SW480 (cell line): ENCODE results near the gene UBR3.
"Not testable (repeated sequence)": the region's sequence is repeated elsewhere in the genome, so short reads cannot be mapped to it uniquely, and the experiment has no call there.

Source experiments
- DNase-seq: peaks from one replicate; pipeline ENCODE4 v3.0.0-alpha.2; 2016; ENCODE audit warnings: low spot score

UBR3 gene

DNA sequence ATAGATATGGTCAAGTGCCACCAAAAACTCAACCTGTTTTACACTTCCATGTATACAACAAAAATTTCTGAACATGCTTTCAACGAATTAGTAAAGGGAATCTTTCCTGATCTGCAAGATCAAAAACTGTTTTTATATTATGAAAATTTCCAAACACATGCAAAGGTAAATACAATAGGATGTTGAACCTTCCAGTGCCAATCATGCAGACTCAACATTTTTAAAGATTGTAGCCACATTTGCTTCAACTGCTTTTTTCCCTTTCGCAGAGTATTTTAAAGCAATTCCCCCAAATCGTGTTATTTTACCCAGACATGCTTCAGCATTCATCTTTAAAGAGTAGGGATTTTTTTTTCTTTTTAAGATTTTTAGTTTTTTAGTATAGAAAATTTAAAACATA, 40.3 kb downstream of the UBR3 start:
- DNase-seq = no peak

DNA sequence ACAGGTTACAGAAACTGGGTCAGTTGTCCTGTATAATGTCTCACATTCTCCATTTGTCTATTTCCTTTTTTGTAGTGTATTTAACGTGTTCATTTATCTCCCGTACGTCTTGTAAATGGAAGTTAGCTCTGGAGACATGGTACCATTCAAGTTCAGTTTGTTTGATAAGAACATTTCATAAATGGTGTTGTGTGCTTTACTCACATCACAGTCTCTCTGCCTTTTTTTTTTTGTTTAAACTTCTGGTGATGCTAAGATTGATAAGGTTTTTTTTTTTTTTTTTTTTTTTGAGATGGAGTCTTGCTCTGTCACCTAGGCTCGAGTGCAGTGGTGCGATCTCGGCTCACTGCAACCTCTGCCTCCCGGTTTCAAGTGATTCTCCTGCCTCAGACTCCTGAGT, 41.7 kb downstream of the UBR3 start:
- no peak for DNase-seq

DNA sequence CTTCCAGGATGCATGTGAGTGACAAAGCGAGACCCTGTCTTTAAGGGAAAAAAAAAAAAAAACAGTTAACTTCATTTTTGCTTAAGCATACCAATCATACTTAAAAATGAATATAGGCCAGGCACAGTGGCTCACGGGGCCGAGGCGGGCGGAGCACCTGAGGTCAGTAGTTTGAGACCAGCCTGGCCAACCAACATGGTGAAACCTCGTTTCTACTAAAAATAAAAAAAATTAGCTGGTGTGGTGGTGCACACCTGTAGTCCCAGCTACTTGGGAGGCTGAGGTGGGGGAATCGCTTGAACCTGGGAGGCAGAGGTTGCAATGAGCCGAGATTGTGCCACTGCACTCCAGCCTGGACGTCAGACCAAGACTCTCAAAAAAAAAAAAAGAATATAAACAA, 44.1 kb downstream of the UBR3 start:
- DNase-seq = not testable (repeated sequence)

DNA sequence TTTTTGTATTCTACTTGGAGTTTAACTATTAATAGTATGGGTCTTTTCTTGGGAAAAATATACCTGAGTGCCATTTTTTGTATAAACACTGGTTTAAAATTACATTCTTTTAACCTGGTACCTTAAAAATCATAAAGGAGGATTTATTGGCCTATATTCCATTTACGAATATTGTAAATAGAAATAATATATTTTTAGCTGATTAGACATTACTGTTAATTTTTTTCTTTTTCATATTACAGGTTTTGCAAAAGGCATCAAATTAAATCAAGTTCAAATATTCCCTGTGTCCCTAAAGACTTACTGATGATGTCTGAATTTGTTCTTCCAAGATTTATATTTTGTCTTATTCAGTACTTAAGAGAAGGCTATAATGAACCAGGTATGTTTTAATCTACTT, 44.7 kb downstream of the UBR3 start:
- DNase-seq = no peak

DNA sequence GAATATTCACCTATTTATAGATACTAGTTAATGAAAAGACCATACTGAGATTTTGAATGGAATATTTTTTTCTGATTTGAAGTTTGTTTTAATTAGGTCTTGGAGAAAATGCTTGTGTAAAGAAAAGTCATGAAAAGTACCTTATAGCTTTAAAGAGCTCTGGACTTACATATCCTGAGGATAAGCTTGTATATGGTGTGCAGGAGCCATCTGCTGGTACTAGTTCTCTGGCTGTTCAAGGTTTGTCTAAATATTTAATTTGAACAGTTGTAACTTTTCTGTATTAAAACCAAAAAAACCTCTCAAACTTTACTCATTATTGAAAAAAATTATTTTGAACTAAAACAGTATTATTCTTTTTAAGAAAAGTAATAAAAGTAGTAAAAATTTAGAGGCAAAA, 50.1 kb downstream of the UBR3 start:
- peak; percentile 25 for DNase-seq

DNA sequence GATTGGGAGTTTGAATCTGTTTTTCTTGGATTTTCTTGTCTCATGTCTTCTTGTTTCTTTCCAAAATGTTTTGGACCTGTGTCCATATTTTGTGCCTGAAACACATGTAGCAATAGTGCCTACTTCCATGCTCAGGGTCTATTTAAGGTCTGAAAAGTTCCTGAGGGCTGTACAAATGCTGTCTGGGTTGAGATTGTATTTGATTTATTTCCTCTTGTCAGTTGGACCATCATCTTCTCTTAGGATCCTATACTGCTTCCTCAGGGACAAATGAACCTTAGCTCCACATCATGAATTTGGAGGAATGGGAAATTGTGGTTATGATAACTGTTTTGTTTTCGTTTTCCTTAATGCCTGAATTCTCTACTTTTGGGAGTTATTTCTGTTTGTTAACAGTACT, 59.9 kb downstream of the UBR3 start:
- DNase-seq = no peak

DNA sequence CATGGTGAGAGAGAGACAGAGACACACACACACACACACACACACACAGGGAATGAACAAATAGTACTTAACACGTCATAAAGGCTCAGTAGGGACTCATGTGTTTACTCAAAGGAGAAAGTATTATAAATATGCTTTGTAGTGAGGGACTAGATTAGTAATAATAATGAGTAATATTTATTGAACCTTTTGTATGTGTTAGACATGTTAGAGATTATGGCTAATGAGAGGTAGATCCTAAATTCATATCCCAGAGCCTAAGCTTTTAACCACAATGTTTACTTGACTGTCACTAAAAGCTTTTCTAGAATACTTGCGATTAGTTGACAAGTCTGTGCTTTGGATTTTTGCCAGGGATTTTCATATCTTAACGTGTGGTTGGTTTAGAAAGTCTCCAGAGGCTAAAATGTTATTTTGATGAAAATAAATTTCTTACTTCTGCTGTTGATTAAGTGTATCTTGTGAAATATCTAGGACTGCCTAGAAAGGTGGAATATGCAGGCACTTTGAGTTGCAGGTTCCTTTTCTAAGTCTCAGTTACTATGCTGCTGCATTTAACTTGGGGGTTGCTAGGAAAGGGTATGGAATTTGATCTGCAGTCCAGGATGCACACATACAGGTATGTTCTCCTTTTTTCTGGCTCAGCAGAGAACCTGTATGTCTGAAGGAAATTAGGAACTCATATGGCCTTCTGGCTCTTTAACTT, 64.5 kb downstream of the UBR3 start:
- DNase-seq = peak; percentile 9

DNA sequence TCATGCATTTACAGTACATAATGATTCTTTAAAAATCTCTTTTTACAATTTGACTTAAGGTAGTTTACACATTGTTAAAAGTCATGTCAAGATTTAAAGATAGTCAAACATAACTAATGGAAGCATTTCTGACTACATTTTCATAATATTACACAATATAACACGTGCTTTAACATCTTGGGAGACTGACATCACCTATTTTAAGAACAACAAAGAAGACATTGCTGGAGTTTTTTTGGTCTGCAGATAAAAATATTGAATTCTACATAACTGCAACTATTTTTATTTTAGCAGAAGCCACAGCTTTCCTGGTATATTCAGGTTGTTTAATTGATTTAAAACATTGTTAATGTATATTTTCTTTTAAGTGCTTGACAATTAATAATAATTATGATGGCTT, 65.7 kb downstream of the UBR3 start:
- no peak for DNase-seq

DNA sequence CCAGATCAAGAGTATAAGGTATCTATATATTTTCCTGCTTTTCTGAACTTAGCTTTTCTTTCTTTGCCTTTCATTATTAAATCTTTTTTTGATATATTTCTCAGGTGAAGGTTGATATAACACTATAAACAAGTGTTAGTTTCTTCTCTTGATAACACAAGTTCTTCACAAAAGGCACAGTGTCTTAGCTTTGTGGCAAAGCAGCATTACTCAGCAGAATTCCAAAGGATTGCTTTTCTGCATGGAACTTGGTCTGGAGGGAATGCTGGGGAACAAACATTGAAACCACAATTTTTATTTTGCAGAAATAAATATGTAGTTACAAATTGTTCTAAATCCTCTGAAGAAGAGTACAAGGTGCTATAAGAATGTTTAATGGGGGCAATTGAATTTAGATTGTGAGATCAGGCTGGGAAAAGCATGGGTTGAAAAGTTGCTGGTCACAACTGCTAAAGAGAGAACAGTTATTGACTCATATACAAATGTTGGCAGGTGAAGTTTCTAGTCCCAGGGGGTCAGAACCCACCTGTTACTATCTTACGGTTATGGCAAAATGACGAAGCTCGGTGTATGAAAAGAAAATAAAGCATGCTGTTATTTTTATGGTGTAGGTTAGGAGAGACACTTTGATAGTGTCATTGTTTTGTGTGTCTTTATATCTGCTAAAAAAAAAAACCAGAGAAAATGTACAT, 68.2 kb downstream of the UBR3 start:
- no peak for DNase-seq

DNA sequence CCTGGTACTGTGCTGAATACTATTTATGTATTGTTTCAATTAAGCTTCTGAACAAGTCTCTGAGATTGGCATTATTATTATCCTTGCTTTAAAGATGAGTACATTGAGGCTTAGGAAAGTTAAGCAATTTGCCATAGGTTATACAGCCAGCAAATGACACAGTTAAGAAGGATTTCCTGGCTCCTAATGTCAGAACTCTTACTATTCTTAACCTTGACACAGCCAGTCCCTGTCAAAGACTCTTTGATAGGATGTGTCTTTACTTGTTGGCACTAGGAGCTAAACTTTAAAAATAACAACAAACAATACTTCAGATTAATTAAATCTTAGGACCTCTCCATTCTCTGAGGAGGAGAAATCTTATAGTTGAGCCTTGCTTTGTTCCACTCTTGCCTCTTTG, 70.6 kb downstream of the UBR3 start:
- DNase-seq = no peak

DNA sequence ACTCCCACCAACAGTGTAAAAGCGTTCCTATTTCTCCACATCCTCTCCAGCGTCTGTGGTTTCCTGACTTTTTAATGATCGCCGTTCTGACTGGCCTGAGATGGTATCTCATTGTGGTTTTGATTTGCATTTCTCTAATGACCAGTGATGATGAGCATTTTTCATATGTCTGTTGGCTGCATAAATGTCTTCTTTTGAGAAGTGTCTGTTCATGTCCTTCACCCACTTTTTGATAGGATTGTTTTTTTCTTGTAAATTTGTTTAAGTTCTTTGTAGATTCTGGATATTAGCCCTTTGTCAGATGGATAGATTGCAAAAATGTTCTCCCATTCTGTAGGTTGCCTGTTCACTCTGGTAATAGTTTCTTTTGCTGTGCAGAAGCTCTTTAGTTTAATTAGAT, 72.8 kb downstream of the UBR3 start:
- DNase-seq = not testable (repeated sequence)

DNA sequence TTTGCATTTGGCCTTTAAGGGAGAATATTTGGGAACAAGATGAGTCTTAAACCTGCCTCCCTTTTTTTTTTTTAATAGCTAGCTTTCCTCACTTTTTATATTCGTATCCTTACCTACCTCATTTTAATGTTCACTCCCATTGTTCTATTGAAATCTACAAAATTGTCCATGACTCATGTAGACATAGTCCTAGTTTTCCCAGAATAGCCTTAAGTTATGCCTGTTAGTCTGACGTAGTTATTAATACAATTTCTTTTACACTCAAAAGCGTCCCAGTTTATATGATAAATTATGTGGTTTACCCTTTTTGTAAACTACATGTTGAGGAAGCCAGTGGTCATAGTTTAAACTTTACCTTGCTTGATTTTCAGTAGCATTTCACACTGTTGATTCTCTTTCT, 73.4 kb downstream of the UBR3 start:
- no peak for DNase-seq

DNA sequence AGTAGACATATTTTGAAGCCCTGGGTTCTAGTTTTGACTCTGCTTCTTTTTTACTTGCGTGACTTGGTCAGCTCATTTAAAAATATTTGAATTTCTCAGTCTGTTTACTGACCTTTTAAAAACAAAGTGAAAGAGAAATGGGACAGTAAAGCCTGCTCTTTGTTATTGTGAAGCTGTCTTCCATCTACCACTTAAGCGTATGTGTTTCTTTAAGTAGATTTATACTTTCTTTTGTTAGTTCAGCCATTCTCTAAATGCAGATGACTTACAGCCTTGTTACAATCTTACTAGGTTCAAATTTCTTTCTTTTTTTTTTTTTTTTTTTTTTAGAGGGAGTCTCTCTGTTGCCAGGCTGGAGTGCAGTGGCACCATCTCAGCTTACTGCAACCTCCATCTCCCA, 79.5 kb downstream of the UBR3 start:
- DNase-seq = no peak

DNA sequence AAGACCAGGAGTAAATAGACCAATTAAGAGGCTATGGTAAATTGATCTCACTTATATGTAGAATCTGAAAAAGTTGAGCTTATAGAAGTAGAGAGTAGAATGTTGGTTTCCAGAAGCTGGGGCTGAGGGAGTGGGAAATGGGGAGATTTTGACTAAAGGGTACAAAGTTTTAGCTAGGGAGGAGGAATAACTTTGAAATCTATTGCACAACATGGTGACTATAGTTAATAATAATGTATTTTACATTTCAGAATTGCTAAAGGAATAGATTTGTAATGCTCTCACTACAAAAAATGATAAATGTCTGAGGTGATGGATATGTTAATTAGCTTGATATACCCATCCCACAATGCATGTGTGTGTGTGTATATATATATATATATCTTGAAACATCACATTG, 82.1 kb downstream of the UBR3 start:
- DNase-seq = no peak

DNA sequence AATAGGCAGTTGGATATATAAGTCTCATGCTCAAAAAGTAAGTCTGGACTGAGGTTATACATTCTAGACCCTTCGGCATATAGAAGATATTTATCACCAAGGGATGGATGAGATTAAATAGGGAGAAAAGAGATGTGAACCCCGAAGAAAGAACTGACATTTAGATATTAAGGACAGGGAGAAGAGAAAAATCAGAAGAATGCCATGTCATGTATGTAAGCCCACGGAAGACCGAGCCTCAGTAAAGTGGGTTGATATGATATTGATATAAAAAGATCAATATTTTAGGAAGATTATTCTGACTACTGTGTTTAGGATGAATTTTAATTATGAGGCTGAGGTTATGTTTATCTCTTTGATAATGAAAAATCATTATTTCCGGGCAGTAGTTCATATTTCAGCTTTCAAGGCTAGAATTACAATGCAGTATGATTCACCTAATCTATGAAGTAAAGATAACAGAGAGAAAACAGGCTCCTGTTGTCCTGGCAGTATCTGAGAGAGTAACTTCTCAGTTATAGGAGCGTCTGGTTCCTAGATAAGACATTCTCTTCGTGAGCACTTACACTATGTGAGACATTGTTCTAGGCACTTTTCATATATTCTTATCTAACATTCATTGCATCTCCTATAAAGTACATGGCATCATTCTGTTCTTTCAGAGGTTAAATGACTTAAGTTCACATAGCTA, 83.0 kb downstream of the UBR3 start:
- DNase-seq = no peak

DNA sequence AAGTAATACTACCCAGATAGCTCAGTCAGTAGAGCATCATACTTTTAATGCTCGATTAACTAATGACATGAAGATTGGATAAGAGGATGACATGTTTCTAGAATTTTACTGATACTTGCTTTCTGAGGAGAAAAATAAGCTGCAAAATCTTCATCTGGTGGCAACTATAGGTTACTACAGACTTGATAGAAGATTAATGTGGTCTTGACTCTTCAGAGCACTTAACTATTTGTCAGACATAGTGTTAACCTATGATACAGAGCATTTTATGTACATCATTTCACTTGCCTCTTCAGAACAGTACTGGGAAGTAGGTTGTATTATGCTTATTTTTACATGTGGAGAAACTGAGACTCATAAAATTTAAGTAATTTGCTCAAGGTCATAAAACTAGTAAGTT, 83.9 kb downstream of the UBR3 start:
- no peak for DNase-seq

DNA sequence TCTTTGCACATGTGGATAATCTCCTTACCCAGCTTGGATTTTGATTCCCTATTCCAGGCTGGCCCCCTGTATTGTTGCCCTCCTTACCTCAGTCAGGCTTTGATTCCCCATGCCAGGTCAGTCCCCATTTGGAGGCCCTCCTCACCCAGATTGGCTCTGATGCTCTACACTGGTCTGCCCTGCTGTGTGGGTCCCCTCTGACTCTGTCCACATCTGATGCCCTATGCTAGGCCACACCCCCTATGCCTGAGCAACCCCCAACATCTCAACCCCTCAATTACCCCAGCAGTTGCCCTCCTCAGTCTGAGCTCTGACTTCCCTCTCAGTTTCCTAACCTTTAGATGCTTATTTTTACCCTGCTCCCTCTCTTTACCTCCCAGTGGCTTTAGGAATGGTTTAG, 89.4 kb downstream of the UBR3 start:
- DNase-seq = no peak

DNA sequence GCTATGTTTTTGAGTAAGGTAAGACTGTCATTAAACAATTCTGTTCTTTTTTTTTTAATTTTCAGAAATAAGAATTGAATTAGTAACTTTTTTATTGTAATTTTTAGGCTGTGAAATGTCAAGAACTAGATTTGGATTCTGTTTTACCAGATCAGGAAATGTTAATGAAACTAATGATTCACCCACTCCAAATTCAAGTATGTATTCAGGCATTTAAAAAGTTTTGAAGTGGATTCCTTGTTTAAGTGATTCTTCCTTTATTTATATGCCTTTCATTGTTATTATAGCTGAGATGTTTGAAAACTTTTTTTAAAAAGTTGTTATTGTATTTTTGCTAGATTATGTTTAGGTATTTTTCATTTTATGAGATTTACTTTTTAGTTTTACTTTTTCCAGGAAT, 96.7 kb downstream of the UBR3 start:
- DNase-seq = no peak

DNA sequence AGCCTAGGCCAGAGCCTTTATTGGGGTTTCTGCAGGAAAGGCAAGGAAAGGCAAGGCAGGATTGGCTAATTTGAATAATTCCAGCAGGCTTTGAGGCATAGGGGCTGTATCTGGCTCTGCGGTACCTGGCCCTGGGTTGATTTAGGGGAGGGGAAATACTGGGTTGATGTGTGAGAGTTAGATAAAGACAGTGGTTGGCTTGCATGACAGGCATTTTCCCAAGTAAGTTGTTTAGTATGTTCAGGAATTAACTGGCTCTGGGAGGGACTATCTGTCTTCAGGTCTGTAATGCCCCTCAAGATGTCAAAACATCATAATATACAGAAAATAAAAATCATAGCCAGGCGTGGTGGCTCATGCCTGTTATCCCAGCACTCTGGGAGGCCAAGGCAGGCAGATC, 98.7 kb downstream of the UBR3 start:
- no peak for DNase-seq

DNA sequence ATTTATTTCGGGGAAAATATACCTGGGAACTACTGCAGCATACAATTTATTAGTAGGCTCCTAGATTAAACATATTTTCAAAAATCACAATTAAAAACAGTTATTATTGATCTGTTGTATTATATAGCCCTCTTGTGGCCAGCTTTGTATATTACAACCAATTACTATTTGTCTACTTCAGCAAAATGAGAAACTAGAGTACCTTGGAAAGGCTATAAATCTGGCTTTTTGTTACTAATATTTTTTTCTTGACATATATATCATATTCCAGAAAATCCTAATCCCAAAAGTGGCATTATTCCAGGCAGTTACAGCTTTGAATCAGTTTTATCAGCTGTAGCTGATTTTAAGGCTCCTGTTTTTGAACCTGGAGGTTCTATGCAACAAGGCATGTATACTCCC, 101.2 kb downstream of the UBR3 start:
- peak; percentile 43 for DNase-seq

DNA sequence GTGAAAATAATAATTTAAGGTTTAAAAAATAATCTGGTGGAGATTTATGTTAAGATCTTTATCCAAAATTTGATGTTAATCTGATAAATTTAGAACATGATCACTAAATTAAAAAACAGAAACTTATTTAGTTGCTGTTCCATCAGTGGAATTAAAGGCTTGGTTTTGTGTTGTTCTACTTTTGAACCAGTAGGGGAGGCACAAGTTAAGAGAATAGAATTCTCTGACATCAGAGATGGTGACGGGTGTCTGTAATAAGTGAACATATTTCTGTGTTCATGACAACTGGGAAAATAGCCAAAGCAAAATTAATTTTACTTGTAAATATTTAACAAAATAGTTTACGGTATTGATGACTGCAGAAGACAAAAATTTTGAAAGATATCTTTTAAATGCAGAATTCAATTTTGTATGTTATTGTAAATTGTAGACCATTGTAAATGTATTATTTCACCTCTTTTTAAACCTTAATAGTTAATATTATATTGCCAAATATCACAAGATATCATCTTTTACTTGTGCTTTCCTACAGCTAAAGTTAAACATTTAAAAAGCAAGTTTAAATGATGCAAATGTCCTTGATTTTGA, 106.0 kb downstream of the UBR3 start:
- DNase-seq = peak; percentile 42

DNA sequence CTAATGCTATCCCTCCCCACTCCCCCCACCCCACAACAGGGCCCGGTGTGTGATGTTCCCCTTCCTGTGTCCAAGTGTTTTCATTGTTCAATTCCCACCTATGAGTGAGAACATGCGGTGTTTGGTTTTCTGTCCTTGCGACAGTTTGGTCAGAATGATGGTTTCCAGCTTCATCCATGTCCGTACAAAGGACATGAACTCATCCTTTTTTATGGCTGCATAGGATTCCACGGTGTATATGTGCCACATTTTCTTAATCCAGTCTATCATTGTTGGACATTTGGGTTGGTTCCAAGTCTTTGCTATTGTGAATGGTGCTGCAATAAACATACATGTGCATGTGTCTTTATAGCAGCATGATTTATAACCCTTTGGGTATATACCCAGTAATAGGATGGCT, 109.4 kb downstream of the UBR3 start:
- DNase-seq = not testable (repeated sequence)

DNA sequence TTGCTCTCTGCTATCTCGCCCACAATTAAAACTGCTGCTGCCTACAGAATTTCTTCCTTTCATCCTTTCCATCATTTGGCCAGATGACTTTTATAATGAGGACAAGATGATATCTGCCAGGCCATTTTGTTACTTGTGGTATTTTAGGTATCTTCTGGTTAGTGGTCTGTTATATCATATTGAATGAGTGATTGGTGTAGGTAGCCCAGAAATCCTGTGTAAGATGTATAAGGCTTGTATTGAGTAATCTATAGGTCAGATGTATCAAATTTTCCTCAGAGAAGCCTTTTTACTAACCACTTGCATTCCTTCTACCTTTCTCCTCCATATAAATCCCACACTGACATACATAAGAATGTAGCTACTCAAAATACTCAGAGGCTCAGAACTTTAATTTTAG, 118.3 kb downstream of the UBR3 start:
- no peak for DNase-seq
